SH-SY5Y (cell line): ENCODE data around the gene TRIM66.

ENCODE experiments used
- GATA2 ChIP-seq: IDR thresholded peaks from 2 replicates; pipeline ENCODE4 v1.6.1; 2011; ENCODE audit warnings: mild to moderate bottlenecking, low read depth, low read length
- GATA3 ChIP-seq: IDR thresholded peaks from 2 replicates; pipeline ENCODE4 v1.6.1; 2011; ENCODE audit warnings: low read depth, mild to moderate bottlenecking, low read length, moderate library complexity

DNA sequence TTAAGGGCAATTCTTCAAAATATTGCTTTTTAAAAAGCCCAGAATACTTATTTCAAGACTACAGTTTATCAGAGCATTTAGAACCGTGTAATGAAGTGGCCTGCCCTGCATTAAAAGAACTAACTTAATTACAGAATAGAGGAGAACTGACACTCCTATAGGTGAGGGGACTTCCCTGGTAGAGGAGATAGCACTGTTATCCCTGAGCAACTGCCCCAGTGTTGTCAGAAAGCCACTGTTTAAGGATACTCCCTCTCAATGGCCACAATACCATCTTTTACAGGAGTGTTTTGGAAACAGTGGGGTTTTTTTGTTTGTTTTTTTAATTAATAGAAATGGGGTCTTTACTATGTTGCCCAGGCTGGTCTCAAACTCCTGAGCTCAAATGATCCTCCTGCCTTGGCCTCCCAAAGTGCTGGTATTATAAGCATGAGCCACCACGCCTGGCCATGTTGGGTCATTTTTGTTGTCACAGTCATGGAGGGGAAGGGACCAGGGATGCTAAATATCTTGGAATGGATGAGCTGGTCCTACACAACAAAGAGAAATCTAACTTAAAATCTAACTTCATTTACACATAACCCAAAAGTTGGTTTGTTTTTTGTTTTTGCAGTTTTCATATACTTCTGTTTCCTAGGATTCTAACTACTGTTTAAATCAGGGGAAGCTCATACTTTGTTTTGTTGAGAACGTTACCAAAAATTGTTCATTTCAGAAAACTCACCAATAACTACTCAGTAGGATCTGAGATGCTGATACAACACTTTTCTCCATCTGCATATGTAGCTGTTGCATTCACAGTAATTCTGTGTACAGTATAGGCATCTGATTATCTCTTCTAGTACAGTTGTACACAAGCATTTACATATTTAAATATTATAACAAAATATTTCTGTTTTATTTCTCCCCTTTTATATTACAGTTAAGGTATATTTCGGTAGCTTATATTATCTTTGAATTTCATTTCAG is 8.2 kb upstream of the TRIM66 start:
- TF ChIP-seq GATA2, result no peak
- TF ChIP-seq GATA3, result no peak
